ENCODE measurements around the gene TNPO3.

TNPO3 gene

DNA sequence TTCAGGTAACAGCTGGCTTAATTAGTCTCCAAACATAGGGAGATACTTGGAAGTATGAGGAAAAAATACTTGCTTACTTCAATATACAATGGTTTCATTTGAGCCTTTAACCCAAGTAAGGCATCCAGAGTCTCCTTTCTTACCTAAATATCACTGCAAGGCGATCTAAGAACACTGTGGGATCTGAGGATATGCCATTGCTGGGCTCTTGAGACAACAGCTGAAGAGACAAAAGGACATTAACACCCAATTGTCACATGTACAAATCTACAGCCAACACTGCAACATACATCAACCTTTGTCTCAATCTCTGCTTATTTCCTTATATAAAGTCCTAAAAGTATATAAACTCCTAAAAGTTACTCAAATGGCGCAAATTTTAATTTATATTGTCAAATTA is 72.8 kb downstream of the TNPO3 start:
- Histone ChIP-seq H3K4me2 (ENCODE audit: low read depth, low read length, poor library complexity, severe bottlenecking) (no peak overlapping the region), H3K36me3 (ENCODE audit: low read length) (peaks cover 32% of the 10 kb centered on the region; the same call in 1 of the 2 replicates), H3K79me2 (ENCODE audit: insufficient read depth, low read length) (no peaks in the 10 kb centered on the region), H4K20me1 (ENCODE audit: low read depth, low read length) (no peaks in the 10 kb centered on the region), H3K27ac (ENCODE audit: low read depth, low read length) (no peak overlapping the region), H3K4me3 (ENCODE audit: insufficient read depth, low read length, poor library complexity, severe bottlenecking) (no peak overlapping the region), H3K27me3 (ENCODE audit: low read length) (no peaks in the 10 kb centered on the region), H3F3A (ENCODE audit: insufficient read depth) (no peaks in the 10 kb centered on the region), H3K9me3 (ENCODE audit: insufficient read depth, low read length) (no peaks in the 10 kb centered on the region), H3K9ac (ENCODE audit: low read length) (no peak overlapping the region), H3K9me2 (replicated peaks; ENCODE audit: insufficient read depth, low read length) (no peaks in the 10 kb centered on the region), H2AFZ (ENCODE audit: low read depth, low read length, severe bottlenecking) (no peak overlapping the region)
- TF ChIP-seq, protein P1, sequence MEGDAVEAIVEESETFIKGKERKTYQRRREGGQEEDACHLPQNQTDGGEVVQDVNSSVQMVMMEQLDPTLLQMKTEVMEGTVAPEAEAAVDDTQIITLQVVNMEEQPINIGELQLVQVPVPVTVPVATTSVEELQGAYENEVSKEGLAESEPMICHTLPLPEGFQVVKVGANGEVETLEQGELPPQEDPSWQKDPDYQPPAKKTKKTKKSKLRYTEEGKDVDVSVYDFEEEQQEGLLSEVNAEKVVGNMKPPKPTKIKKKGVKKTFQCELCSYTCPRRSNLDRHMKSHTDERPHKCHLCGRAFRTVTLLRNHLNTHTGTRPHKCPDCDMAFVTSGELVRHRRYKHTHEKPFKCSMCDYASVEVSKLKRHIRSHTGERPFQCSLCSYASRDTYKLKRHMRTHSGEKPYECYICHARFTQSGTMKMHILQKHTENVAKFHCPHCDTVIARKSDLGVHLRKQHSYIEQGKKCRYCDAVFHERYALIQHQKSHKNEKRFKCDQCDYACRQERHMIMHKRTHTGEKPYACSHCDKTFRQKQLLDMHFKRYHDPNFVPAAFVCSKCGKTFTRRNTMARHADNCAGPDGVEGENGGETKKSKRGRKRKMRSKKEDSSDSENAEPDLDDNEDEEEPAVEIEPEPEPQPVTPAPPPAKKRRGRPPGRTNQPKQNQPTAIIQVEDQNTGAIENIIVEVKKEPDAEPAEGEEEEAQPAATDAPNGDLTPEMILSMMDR (IDR thresholded peaks at IDR 0.05; ENCODE audit: insufficient read depth, low read length, poor library complexity, severe bottlenecking), result no peak
- no peak for TF ChIP-seq EZH2phosphoT487 (conservative IDR thresholded peaks at IDR 0.05; ENCODE audit: low read length)

DNA sequence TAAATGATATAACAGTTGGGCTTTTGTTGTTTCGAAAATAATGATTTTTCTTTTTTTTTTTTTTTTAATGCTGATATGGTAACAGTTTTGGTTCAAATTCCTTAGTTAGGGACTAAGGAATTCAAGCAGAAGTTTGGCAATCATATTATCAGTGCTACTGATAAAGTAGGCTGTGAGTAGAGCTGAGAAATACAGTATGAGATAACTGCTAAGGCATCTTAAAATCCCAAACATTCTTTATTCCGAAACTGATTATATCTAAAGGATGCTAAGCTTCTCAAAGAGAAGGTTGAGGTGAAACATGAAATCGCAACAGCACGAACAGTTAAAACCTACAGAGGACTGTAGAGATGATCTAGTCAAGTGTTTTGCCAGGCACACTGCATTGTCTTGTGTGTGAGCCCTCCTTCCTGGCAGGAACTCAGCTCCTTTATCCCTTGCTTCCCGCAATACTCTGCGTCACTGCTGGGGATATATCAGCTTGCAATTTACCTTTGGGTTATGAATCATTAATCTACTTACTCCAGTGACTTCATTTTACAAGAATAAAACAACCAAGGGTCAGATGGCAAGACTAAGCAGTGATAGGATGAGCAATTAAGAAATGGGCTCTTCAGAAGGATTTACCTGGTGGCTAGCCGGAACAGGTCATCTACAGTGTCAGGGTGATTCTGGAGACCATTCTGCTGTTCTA is 80.5 kb downstream of the TNPO3 start:
- no peaks in the 10 kb centered on the region for H3K27me3 ChIP-seq (ENCODE audit: low read length)
- no peak overlapping the region for H3K27ac ChIP-seq (ENCODE audit: low read depth, low read length)
- TF ChIP-seq, protein P1 (IDR thresholded peaks at IDR 0.05; ENCODE audit: insufficient read depth, low read length, poor library complexity, severe bottlenecking), result no peak
- no peak for TF ChIP-seq EZH2phosphoT487 (conservative IDR thresholded peaks at IDR 0.05; ENCODE audit: low read length)
- H3K79me2 ChIP-seq (ENCODE audit: insufficient read depth, low read length), result no peaks in the 10 kb centered on the region
- no peaks in the 10 kb centered on the region for H4K20me1 ChIP-seq (ENCODE audit: low read depth, low read length)
- H3K36me3 ChIP-seq (ENCODE audit: low read length), result peaks cover 49% of the 10 kb centered on the region
- no peaks in the 10 kb centered on the region for H3F3A ChIP-seq (ENCODE audit: insufficient read depth)
- no peak overlapping the region for H3K4me2 ChIP-seq (ENCODE audit: low read depth, low read length, poor library complexity, severe bottlenecking)
- H3K9me2 ChIP-seq (replicated peaks; ENCODE audit: insufficient read depth, low read length), result no peaks in the 10 kb centered on the region
- H2AFZ ChIP-seq (ENCODE audit: low read depth, low read length, severe bottlenecking), result no peak overlapping the region
- H3K9me3 ChIP-seq (ENCODE audit: insufficient read depth, low read length), result no peaks in the 10 kb centered on the region
- H3K4me3 ChIP-seq (ENCODE audit: insufficient read depth, low read length, poor library complexity, severe bottlenecking), result no peak overlapping the region
- H3K9ac ChIP-seq (ENCODE audit: low read length), result no peak overlapping the region

DNA sequence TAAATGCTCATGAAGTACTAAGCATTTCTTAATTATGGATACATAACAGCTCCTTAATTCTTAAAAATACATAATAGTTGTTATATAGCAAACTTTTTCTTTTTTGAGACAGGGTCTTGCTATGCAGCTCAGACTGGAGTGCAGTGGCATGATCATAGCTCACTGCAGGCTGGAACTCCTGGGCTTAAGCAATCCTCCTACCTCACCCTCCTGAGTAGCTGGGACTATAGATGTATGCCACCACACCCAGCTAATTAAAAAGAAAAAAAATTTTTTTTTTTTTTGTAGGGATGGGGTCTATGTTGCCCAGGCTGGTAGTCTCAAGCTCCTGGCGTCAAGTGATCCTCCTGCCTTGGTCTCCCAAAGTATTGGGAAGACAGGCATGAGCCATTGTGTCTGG is 86.3 kb downstream of the TNPO3 start:
- H3K27ac ChIP-seq (ENCODE audit: low read depth, low read length), result no peak overlapping the region
- no peaks in the 10 kb centered on the region for H3K9me2 ChIP-seq (replicated peaks; ENCODE audit: insufficient read depth, low read length)
- no peaks in the 10 kb centered on the region for H3F3A ChIP-seq (ENCODE audit: insufficient read depth)
- H3K79me2 ChIP-seq (ENCODE audit: insufficient read depth, low read length), result no peaks in the 10 kb centered on the region
- no peak overlapping the region for H2AFZ ChIP-seq (ENCODE audit: low read depth, low read length, severe bottlenecking)
- peaks cover 65% of the 10 kb centered on the region for H3K36me3 ChIP-seq (ENCODE audit: low read length)
- H3K4me3 ChIP-seq (ENCODE audit: insufficient read depth, low read length, poor library complexity, severe bottlenecking), result no peak overlapping the region
- H3K27me3 ChIP-seq (ENCODE audit: low read length), result no peaks in the 10 kb centered on the region
- TF ChIP-seq, protein P1 (IDR thresholded peaks at IDR 0.05; ENCODE audit: insufficient read depth, low read length, poor library complexity, severe bottlenecking), result no peak
- no peak for TF ChIP-seq EZH2phosphoT487 (conservative IDR thresholded peaks at IDR 0.05; ENCODE audit: low read length)
- no peaks in the 10 kb centered on the region for H4K20me1 ChIP-seq (ENCODE audit: low read depth, low read length)
- no peaks in the 10 kb centered on the region for H3K9me3 ChIP-seq (ENCODE audit: insufficient read depth, low read length)
- no peak overlapping the region for H3K4me2 ChIP-seq (ENCODE audit: low read depth, low read length, poor library complexity, severe bottlenecking)
- H3K9ac ChIP-seq (ENCODE audit: low read length), result no peak overlapping the region
